VCaP (cell line): ENCODE results near the gene TRAPPC3.

Experiments used
- H3K27ac ChIP-seq: fragments of 450-650 bp; 2 replicates; pipeline ENCODE4 v1.5.1; 2017
- CTCF ChIP-seq: fragments of 450-650 bp; conservative IDR thresholded peaks from 2 replicates; pipeline ENCODE4 v1.5.1; 2017; ENCODE audit warnings: mild to moderate bottlenecking, moderate library complexity

The TRAPPC3 gene

DNA sequence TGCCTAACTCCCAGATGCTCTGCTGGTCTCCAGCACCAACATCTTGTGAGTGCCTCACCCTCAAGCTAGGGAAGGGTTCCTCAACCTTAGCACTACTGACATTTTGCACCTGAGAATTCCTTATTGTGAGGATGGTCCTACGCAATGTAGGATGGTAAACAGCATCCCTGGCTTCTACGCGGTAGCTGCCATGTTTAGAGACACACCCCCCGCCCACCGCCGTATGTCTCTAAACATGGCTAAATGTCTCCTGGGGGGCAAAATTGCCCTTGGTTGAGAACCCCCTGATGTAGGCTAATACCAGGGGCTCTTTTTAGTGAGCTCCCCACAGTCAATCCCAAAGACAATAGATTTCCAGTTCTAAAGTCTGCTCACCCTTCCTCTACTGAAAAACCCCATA, 4.2 kb upstream of the TRAPPC3 start:
- H3K27ac ChIP-seq: no peak overlapping the region
- TF ChIP-seq CTCF: no peak

- no peak for TF ChIP-seq CTCF
- peak overlapping the region; percentile 80 for H3K27ac ChIP-seq
These were observed 2.5 kb upstream of the TRAPPC3 start for GRCh38 chr1:36151845-36152203.

- H3K27ac ChIP-seq: peak overlapping the region; percentile 80
- TF ChIP-seq CTCF: no peak
These were observed 2.0 kb upstream of the TRAPPC3 start for GRCh38 chr1:36151134-36151844.

DNA sequence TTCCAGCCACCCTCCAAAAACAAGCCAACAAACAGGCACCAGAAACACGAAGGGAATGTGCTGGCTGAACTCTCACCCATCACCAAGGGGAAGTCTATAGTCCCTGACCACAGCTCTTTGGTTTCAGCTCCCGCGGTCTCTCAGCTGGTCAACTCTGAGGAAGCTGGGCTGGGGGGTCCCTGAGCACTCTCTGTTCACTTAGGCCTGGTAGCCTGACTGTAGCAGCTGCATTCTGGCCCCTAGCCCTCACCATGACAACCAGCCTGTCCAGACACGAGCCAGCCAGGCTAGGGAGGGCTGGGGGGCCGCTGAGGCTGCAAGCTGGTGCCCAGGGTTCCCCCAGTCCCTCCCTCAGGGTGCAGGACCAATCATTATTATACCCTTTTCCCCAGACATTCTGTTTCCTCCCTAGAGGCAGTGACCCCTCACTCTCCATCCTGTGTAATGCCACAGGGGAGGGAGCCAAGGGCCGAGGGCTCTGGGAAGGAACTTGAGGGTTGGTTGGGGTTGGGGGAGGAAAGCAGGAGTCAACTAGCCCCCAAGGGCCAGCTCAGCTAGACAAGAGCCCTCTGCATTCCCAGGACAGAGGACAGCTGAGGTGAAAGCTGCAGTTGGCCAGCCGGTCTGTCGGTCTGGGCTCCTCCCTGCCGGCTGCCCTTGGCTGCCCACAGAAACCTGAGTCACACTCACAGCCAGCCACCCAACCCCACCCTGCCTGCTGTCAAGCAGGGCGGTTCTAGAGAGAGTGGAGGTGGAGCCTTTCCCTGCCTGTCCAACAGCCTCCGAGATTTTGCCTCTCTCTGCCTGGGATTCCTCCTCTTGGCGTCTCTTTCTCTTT, 1.2 kb upstream of the TRAPPC3 start:
- peak overlapping the region; percentile 80 for H3K27ac ChIP-seq
- no peak for TF ChIP-seq CTCF

GRCh38 chr1:36149973-36150295, 648 bp upstream of the TRAPPC3 start:
- peak overlapping the region; percentile 80 for H3K27ac ChIP-seq
- no peak for TF ChIP-seq CTCF

DNA sequence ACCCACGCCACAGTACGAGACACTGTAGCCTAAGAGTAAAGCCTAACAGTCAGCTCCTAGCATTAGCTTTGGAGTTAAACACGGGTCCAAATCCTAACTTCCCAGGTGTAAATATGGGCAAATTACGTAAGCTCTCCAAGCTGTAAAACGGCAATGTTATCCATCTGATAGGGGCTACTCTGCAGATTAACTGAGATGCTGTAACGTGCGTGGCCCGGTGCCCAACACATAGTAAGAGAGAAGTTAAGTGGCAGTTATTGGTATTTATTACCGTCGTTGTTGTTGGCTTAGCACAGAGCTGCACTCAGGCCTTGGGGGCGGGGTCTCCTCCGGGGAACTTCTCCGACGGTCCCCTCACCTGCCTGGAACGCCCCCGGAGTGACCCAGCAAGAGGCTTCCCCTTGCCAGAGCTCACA, 457 bp downstream of the TRAPPC3 start:
- TF ChIP-seq CTCF: no peak
- H3K27ac ChIP-seq: peak overlapping the region; percentile 80

DNA sequence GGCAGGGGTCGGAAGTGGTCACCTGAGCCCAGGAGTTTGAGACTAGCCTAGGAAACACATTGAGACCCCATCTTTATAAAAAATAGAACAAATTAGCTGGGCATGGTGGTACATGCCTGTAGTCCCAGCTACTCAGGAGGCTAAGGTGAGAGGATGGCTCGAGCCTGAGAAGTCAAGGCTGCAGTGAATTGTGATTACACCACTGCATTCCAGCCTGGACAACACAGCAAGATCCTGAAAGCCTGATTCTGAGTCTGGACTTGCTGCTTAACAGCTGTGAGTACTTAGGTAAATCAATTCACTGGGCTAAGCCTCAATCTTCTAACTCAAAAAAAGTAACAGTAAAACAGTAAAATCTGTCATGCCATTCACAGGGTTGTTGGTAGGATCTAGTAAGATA, 4.9 kb downstream of the TRAPPC3 start:
- TF ChIP-seq CTCF: no peak
- no peak overlapping the region for H3K27ac ChIP-seq
